Activated CD8-positive, alpha-beta memory T cell treated with anti-CD3 and anti-CD28 coated beads, Interleukin-2, amount 50 U/mL, for 1 hour (primary cell): Measurements from ENCODE around the gene RFXAP.
"Not testable (repeated sequence)": the region's sequence is repeated elsewhere in the genome, so short reads cannot be mapped to it uniquely, and the experiment has no call there.

Experiments used
- DNase-seq: peaks from one replicate; pipeline ENCODE4 v3.0.0-alpha.2; 2020; ENCODE audit errors: extremely low read depth

Gene RFXAP

GRCh38 chr13:36818804-36819738 lies at the start of gene RFXAP:
TSS of gene RFXAP (plus strand) at chr13:36819222. CDS start at chr13:36819358, 136 bp downstream.
- peak; percentile 73 for DNase-seq

GRCh38 chr13:36769545-36769944 lies 49.5 kb upstream of the RFXAP start:
- no peak for DNase-seq

GRCh38 chr13:36770741-36771140 lies 48.3 kb upstream of the RFXAP start:
- DNase-seq = no peak

- DNase-seq = no peak
These were observed 46.2 kb upstream of the RFXAP start for GRCh38 chr13:36772853-36773252.

- no peak for DNase-seq
These were observed 44.1 kb upstream of the RFXAP start for GRCh38 chr13:36774931-36775330.

GRCh38 chr13:36776175-36776574 lies 42.8 kb upstream of the RFXAP start:
- no peak for DNase-seq

GRCh38 chr13:36778083-36778671 lies 40.8 kb upstream of the RFXAP start:
- no peak for DNase-seq

GRCh38 chr13:36783890-36784289 lies 35.1 kb upstream of the RFXAP start:
- no peak for DNase-seq

- DNase-seq = not testable (repeated sequence)
These were observed 32.8 kb upstream of the RFXAP start for GRCh38 chr13:36786175-36786574.

- DNase-seq = no peak
These were observed 31.8 kb upstream of the RFXAP start for GRCh38 chr13:36787181-36787580.

GRCh38 chr13:36788276-36788675 lies 30.7 kb upstream of the RFXAP start:
- no peak for DNase-seq

- no peak for DNase-seq
These were observed 30.0 kb upstream of the RFXAP start for GRCh38 chr13:36789061-36789460.

GRCh38 chr13:36789730-36790129 lies 29.3 kb upstream of the RFXAP start:
- no peak for DNase-seq

GRCh38 chr13:36794706-36795105 lies 24.3 kb upstream of the RFXAP start:
- no peak for DNase-seq

GRCh38 chr13:36795463-36795862 lies 23.6 kb upstream of the RFXAP start:
- no peak for DNase-seq

- DNase-seq = no peak
These were observed 23.0 kb upstream of the RFXAP start for GRCh38 chr13:36796052-36796451.

GRCh38 chr13:36801035-36801434 lies 18.0 kb upstream of the RFXAP start:
- DNase-seq = no peak

- no peak for DNase-seq
These were observed 14.4 kb upstream of the RFXAP start for GRCh38 chr13:36804588-36804987.

- DNase-seq = no peak
These were observed 12.9 kb upstream of the RFXAP start for GRCh38 chr13:36806102-36806501.

GRCh38 chr13:36807616-36808015 lies 11.4 kb upstream of the RFXAP start:
- DNase-seq = no peak

- DNase-seq = no peak
These were observed 5.8 kb upstream of the RFXAP start for GRCh38 chr13:36813225-36813624.

- no peak for DNase-seq
These were observed 4.6 kb upstream of the RFXAP start for GRCh38 chr13:36814465-36814864.

- DNase-seq = no peak
These were observed 4.0 kb upstream of the RFXAP start for GRCh38 chr13:36815062-36815461.
